RWPE1 (cell line): ENCODE measurements around the gene STK4.
A peak's percentile ranks its signal among the peaks of the same experiment; 100 is the strongest.

Experiments used
- CTCF ChIA-PET: fragments of 350-600 bp; sonication (Branson Sonifier 250); formaldehyde crosslinking; extraction: SDS; loops from one replicate; lab custom pipeline; 2021; lab: Yijun Ruan, JAX
- POLR2A ChIA-PET: fragments of 400-600 bp; formaldehyde crosslinking; extraction: SDS; loops from one replicate; lab custom pipeline; 2020; ENCODE audit warnings: antibody characterized with exemption; ENCODE audit not compliant: low non-redundant PET; lab: Yijun Ruan, JAX
- DNase-seq: peaks from one replicate; pipeline ENCODE4 v3.0.0; 2012; ENCODE audit warnings: low spot score
- H3K27ac ChIP-seq: fragments of 450-650 bp; 2 replicates; pipeline ENCODE4 v1.5.1; 2017
- TF ChIP-seq, protein P1 (sequence below): fragments of 450-650 bp; conservative IDR thresholded peaks from 2 replicates; pipeline ENCODE4 v1.5.1; 2017; ENCODE audit warnings: low read depth, mild to moderate bottlenecking

STK4 gene

DNA sequence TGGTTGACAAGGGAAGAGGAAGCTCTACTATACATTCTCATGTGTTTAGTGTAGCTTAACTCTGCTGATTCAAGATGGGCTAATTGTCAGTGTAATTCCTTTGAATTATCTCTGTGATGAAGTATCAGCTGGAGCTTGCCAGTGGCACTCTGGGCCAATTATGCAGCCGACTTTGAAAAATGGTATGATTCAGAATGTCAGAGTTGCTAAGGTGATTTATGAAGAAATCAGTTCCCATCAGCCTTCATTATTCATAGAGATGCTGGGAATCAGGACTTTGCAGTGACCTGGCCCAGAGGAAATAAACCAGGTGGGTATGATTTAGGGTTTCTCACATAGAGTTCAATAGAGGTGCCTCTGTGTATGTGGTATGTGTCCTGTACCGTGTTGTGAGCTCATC, 101.2 kb downstream of the STK4 start:
- TF ChIP-seq, protein P1, sequence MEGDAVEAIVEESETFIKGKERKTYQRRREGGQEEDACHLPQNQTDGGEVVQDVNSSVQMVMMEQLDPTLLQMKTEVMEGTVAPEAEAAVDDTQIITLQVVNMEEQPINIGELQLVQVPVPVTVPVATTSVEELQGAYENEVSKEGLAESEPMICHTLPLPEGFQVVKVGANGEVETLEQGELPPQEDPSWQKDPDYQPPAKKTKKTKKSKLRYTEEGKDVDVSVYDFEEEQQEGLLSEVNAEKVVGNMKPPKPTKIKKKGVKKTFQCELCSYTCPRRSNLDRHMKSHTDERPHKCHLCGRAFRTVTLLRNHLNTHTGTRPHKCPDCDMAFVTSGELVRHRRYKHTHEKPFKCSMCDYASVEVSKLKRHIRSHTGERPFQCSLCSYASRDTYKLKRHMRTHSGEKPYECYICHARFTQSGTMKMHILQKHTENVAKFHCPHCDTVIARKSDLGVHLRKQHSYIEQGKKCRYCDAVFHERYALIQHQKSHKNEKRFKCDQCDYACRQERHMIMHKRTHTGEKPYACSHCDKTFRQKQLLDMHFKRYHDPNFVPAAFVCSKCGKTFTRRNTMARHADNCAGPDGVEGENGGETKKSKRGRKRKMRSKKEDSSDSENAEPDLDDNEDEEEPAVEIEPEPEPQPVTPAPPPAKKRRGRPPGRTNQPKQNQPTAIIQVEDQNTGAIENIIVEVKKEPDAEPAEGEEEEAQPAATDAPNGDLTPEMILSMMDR: no peak
- ChIA-PET POLR2A (no interaction called here), CTCF (interaction anchor here (0.7 to 2.1 kb wide), 5 partner anchors 9 to 244 kb away, joined by 3 to 13 read pairs (median 5); no protein-coding TSS in a partner anchor)
- DNase-seq: peak; percentile 68
- no peak overlapping the region for H3K27ac ChIP-seq

DNA sequence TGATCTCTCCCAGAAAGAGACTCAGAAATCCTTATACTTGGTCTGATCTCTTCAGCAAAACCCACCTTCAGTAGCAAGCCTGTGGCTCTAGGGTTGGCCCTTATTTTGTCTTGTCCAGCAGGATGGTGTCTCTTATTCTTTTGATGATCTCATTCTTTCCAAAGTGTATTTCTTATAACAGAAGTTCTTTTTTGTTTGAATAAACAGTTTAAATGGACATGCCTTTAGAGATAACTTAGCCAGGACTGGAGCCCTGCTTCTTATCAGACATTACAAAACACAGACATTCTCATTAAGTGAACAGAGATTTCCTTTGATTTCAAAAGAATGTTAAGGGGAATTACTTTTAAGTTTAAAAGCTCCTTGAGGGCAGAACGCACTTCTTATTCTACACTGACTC, 102.9 kb downstream of the STK4 start:
- CTCF ChIA-PET: interaction anchor here (3.0 kb wide), 1 partner anchor 27 kb away, joined by 15 read pairs; no protein-coding TSS in a partner anchor
- no peak for DNase-seq
- POLR2A ChIA-PET: interaction anchor here (0.6 kb wide), 1 partner anchor 1741 kb away, joined by 3 read pairs; no protein-coding TSS in a partner anchor
- TF ChIP-seq, protein P1: no peak
- no peak overlapping the region for H3K27ac ChIP-seq

DNA sequence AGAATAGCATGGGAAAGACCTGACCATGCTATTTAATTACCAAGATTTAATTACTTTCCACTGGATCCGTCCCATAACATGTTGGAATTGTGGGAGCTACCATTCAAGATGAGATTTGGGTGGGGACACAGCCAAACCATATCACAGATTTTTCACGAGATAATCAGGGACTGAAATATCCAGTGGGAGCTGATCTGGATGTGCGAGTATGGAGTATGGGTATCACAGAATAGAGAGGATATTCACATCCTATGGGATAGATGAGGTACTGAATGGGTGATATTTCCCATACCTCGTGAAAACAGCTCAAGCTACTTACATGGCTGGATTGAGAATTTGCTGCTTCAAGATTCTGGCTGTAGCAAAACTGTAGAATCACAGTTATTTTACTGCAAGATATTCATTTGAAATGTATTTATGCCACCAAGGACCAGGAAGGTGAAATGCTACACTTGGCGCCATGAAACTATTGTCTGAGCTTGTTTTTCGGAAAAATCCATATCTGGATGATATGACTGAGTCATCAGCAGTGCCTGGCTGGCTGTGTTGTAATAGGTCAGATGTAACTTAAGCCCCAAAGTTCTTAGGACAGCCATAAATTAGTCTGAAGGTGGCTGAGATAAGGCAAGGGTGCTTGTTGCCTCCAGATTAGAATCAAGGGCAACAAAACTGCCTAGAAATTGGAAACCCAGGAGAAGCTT, 104.8 kb downstream of the STK4 start:
- TF ChIP-seq, protein P1: no peak
- DNase-seq: peak; percentile 94
- ChIA-PET CTCF (interaction anchor here (0.5 to 3.0 kb wide), 12 partner anchors 12 to 793 kb away, joined by 3 to 22 read pairs (median 4); no protein-coding TSS in a partner anchor), POLR2A (interaction anchor here (0.7 kb wide), 1 partner anchor 197 kb away, joined by 5 read pairs; no protein-coding TSS in a partner anchor)
- peak overlapping the region; percentile 75 for H3K27ac ChIP-seq

DNA sequence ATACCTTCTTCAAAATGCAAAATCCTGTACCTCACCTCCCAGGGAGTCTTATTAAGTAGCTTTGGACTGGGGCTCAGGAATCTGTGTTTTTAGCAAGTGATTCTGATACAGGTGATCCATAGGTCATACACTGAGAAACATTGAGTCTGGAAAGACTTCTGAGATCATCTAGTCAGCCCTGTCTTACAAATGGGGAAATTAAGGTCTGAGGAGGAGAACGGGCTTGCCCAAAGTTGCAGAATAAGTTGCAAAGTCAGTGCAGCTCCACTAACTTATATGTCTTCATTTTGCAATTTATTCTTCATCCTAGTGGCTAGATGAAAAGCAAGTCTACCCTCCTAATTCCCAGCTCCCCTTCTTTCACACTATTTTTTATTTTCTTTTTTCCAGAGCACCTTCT, 105.8 kb downstream of the STK4 start:
- CTCF ChIA-PET: interaction anchor here (0.6 to 3.0 kb wide), 5 partner anchors 18 to 130 kb away, joined by 3 to 22 read pairs (median 3); no protein-coding TSS in a partner anchor
- TF ChIP-seq, protein P1: no peak
- POLR2A ChIA-PET: no interaction called here

DNA sequence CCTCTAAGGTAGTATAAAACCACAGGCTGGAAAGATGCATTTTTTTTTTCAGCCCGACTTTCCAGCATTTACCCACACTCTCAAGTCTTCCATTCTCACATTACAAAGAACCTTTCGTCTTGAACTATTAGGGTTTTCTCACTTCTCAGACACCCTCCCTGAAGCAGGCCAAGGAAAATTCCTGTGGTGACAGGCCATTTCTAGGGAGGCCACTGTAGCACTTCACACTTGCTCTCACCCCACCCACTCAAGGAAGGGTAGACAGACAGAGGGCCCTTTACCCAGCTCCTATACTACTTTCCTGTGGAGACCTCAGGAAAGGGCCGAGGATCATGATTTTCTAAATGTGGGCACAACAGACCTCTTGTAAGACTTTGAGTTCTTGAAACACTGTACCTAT, 106.9 kb downstream of the STK4 start:
- POLR2A ChIA-PET: no interaction called here
- TF ChIP-seq, protein P1: no peak
- no peak for DNase-seq
- CTCF ChIA-PET: interaction anchor here (3.0 kb wide), 1 partner anchor 29 kb away, joined by 22 read pairs; no protein-coding TSS in a partner anchor
- no peak overlapping the region for H3K27ac ChIP-seq

More for the DNA sequence above, 105.8 kb downstream of the STK4 start:
- no peak for DNase-seq
- H3K27ac ChIP-seq: peak overlapping the region; percentile 75

DNA sequence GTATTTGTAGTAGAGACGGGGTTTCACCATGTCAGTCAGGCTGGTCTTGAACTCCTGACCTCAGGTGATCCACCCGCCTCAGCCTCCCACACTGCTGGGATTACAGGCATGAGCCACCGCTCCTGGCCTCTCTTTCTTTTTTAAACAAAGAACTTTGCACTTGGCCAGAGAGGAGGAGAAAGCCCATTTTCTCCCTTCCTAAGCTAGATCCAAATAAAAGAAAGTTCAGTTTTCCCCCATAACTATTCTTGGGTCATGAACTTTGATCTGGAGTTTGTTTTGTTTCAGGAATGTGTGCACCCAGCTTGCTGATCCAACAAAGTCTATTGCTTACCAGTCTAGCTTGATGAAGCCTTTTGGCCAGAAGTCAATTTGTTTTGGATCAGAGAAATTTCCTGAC, 111.2 kb downstream of the STK4 start:
- TF ChIP-seq, protein P1: no peak
- DNase-seq: no peak
- H3K27ac ChIP-seq: no peak overlapping the region
- POLR2A ChIA-PET: no interaction called here
- CTCF ChIA-PET: interaction anchor here (0.6 to 3.4 kb wide), 2 partner anchors 33 to 148 kb away, joined by 3 to 17 read pairs; no protein-coding TSS in a partner anchor
